ENCODE results near the gene ESM1. TPM values are rescaled to one million over a fixed set of nuclear protein-coding genes. Genes with fewer than 3 reads are reported as not detected.

Gene ESM1
- total RNA-seq, 1 experiment from 2014 or later: not detected

GRCh38 chr5:54975701-54976100 lies 9.7 kb downstream of the ESM1 start:
- ChIA-PET CTCF (no interaction called here), POLR2A (no interaction called here)
- DNase-seq (ENCODE audit: low read depth, low spot score) (no peak), ATAC-seq (no peak)
- H3K4me3 ChIP-seq (ENCODE audit: low read depth in 2 of 2, low read length in 2 of 2): no peak overlapping the region
- in situ Hi-C loops (cut with HindIII; ENCODE audit: low pct_unique_long_range_greater_than_20kb, low sequenced_read_pairs) (no loop called here), intact Hi-C loops (cut with micrococcal nuclease; ENCODE audit: unreplicated experiment) (no loop called here)
- H3K27me3 ChIP-seq (ENCODE audit: control insufficient read depth, insufficient read depth, low read length): peaks cover 3% of the 10 kb centered on the region; the same call in 1 of the 2 replicates
- H3K36me3 ChIP-seq (ENCODE audit: control insufficient read depth, insufficient read depth, low read length): no peaks in the 10 kb centered on the region
- no peaks in the 10 kb centered on the region for H3K4me1 ChIP-seq (ENCODE audit: control insufficient read depth, insufficient read depth, low read length)
- TF ChIP-seq SIN3A (IDR thresholded peaks at IDR 0.05; ENCODE audit: borderline replicate concordance, insufficient read depth, low read depth, low read length) (no peak), POLR2AphosphoS5 (IDR thresholded peaks at IDR 0.05; ENCODE audit: low read depth, low read length) (no peak), CTCF (IDR thresholded peaks at IDR 0.05) (no peak), TCF7L2 (IDR thresholded peaks at IDR 0.05; ENCODE audit: low read depth, low read length) (no peak)
- TF ChIP-seq, protein P1, sequence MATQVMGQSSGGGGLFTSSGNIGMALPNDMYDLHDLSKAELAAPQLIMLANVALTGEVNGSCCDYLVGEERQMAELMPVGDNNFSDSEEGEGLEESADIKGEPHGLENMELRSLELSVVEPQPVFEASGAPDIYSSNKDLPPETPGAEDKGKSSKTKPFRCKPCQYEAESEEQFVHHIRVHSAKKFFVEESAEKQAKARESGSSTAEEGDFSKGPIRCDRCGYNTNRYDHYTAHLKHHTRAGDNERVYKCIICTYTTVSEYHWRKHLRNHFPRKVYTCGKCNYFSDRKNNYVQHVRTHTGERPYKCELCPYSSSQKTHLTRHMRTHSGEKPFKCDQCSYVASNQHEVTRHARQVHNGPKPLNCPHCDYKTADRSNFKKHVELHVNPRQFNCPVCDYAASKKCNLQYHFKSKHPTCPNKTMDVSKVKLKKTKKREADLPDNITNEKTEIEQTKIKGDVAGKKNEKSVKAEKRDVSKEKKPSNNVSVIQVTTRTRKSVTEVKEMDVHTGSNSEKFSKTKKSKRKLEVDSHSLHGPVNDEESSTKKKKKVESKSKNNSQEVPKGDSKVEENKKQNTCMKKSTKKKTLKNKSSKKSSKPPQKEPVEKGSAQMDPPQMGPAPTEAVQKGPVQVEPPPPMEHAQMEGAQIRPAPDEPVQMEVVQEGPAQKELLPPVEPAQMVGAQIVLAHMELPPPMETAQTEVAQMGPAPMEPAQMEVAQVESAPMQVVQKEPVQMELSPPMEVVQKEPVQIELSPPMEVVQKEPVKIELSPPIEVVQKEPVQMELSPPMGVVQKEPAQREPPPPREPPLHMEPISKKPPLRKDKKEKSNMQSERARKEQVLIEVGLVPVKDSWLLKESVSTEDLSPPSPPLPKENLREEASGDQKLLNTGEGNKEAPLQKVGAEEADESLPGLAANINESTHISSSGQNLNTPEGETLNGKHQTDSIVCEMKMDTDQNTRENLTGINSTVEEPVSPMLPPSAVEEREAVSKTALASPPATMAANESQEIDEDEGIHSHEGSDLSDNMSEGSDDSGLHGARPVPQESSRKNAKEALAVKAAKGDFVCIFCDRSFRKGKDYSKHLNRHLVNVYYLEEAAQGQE (IDR thresholded peaks at IDR 0.05; ENCODE audit: insufficient read depth in 1 of 2, low read depth in 2 of 2, low read length in 1 of 2): no peak
- BruUV-seq (replicated peaks): no TSS peak
- H3K27ac ChIP-seq (ENCODE audit: low read length): no peak overlapping the region
- no peaks in the 10 kb centered on the region for H3K9me3 ChIP-seq (ENCODE audit: control insufficient read depth, insufficient read depth, low read depth, low read length)

GRCh38 chr5:54969856-54970828 lies 15.3 kb downstream of the ESM1 start:
- ATAC-seq: no peak
- no peak for DNase-seq (ENCODE audit: low read depth, low spot score)
- H3K36me3 ChIP-seq (ENCODE audit: control insufficient read depth, insufficient read depth, low read length): no peaks in the 10 kb centered on the region
- H3K4me1 ChIP-seq (ENCODE audit: control insufficient read depth, insufficient read depth, low read length): no peaks in the 10 kb centered on the region
- TF ChIP-seq CTCF (IDR thresholded peaks at IDR 0.05) (no peak; the same call in 1 of the 2 replicates), SIN3A (IDR thresholded peaks at IDR 0.05; ENCODE audit: borderline replicate concordance, insufficient read depth, low read depth, low read length) (no peak), POLR2AphosphoS5 (IDR thresholded peaks at IDR 0.05; ENCODE audit: low read depth, low read length) (no peak), TCF7L2 (IDR thresholded peaks at IDR 0.05; ENCODE audit: low read depth, low read length) (no peak)
- TF ChIP-seq, protein P1 (IDR thresholded peaks at IDR 0.05; ENCODE audit: insufficient read depth in 1 of 2, low read depth in 2 of 2, low read length in 1 of 2): no peak
- peaks cover 8% of the 10 kb centered on the region for H3K27me3 ChIP-seq (ENCODE audit: control insufficient read depth, insufficient read depth, low read length)
- intact Hi-C loops (cut with micrococcal nuclease; ENCODE audit: unreplicated experiment) (no loop called here), in situ Hi-C loops (cut with HindIII; ENCODE audit: low pct_unique_long_range_greater_than_20kb, low sequenced_read_pairs) (no loop called here)
- POLR2A ChIA-PET: no interaction called here
- no peak overlapping the region for H3K27ac ChIP-seq (ENCODE audit: low read length)
- H3K4me3 ChIP-seq (ENCODE audit: low read depth in 2 of 2, low read length in 2 of 2): no peak overlapping the region
- no peaks in the 10 kb centered on the region for H3K9me3 ChIP-seq (ENCODE audit: control insufficient read depth, insufficient read depth, low read depth, low read length)
- BruUV-seq (replicated peaks): no TSS peak
- CTCF ChIA-PET: no interaction called here

All from Panc1 (cell line).